OCI-LY7 (cell line): ENCODE measurements around the gene LILRB2. TPM values are rescaled to one million over a fixed set of nuclear protein-coding genes. Genes with fewer than 3 reads are reported as not detected.
"Not testable (repeated sequence)": the region's sequence is repeated elsewhere in the genome, so short reads cannot be mapped to it uniquely, and the experiment has no call there.

Source experiments
- BruUV-seq: library from RNA; stranded (reverse); fragments of 400-500 nt; replicated peaks from 2 replicates; lab custom pipeline; 2021; lab: Mats Ljungman, UMichigan
- CTCF ChIA-PET: fragments of 300-600 bp; sonication (Branson Sonifier 250); formaldehyde crosslinking; loops from one replicate; lab custom pipeline; 2022; ENCODE audit warnings: antibody characterized with exemption; ENCODE audit not compliant: unreplicated experiment; lab: Charles Lee
- POLR2A ChIA-PET: fragments of 300-600 bp; sonication (Branson Sonifier 250); formaldehyde crosslinking; loops from one replicate; lab custom pipeline; 2022; ENCODE audit warnings: antibody characterized with exemption; lab: Charles Lee
- DNase-seq: peaks from one replicate; pipeline ENCODE4 v3.0.0-alpha.2; 2015; ENCODE audit warnings: low spot score
- H2AFZ ChIP-seq: fragments of 200-600 bp; sonication (generic), shearing (Covaris generic); 2 replicates; pipeline ENCODE4 v1.6.1; 2014; ENCODE audit warnings: mild to moderate bottlenecking, antibody characterized with exemption, low read length, moderate library complexity
- H3K27ac ChIP-seq: fragments of 200-600 bp; sonication (generic); 2 replicates; pipeline ENCODE4 v1.5.1; 2014; ENCODE audit warnings: mixed run types, low read depth, mild to moderate bottlenecking, moderate library complexity, low read length, inconsistent platforms; ENCODE audit not compliant: poor library complexity, severe bottlenecking
- H3K36me3 ChIP-seq: fragments of 200-600 bp; sonication (generic); 2 replicates; pipeline ENCODE4 v1.6.1; 2014; ENCODE audit warnings: mild to moderate bottlenecking, antibody characterized with exemption, low read length, moderate library complexity, mixed read lengths; ENCODE audit not compliant: insufficient read depth
- H3K4me1 ChIP-seq: fragments of 200-600 bp; sonication (generic); 2 replicates; pipeline ENCODE4 v1.5.1; 2014; ENCODE audit warnings: mild to moderate bottlenecking, low read length; ENCODE audit not compliant: insufficient read depth, poor library complexity, severe bottlenecking
- H3K4me2 ChIP-seq: fragments of 200-600 bp; sonication (generic); 2 replicates; pipeline ENCODE4 v1.6.1; 2014; ENCODE audit warnings: mild to moderate bottlenecking, low read length
- H3K4me3 ChIP-seq: fragments of 200-600 bp; sonication (generic); 2 replicates; pipeline ENCODE4 v1.5.1; 2014; ENCODE audit warnings: mild to moderate bottlenecking, low read depth, low read length; ENCODE audit not compliant: poor library complexity, severe bottlenecking
- H3K79me2 ChIP-seq: fragments of 200-600 bp; sonication (generic); 2 replicates; pipeline ENCODE4 v1.6.1; 2016; ENCODE audit warnings: low read depth, mild to moderate bottlenecking, low read length, moderate library complexity, mixed read lengths; ENCODE audit not compliant: insufficient read depth
- H3K9me2 ChIP-seq: fragments of 200-600 bp; sonication (generic); 2 replicates; pipeline ENCODE4 v1.6.1; 2016; ENCODE audit warnings: mild to moderate bottlenecking, low read length, mixed read lengths; ENCODE audit not compliant: insufficient read depth
- H3K9me3 ChIP-seq: fragments of 200-600 bp; sonication (generic); 2 replicates; pipeline ENCODE4 v1.6.1; 2014; ENCODE audit warnings: mild to moderate bottlenecking, mixed run types, low read length, mixed read lengths
- H4K20me1 ChIP-seq: fragments of 200-600 bp; sonication (generic); 2 replicates; pipeline ENCODE4 v1.6.1; 2014; ENCODE audit warnings: mild to moderate bottlenecking, antibody characterized with exemption, low read length, moderate library complexity, mixed read lengths; ENCODE audit not compliant: insufficient read depth
- intact Hi-C: fragments of 100-400 bp; cut with micrococcal nuclease; formaldehyde crosslinking; loops from one replicate; pipeline ENCODE4 v1.10.0; 2022; ENCODE audit not compliant: unreplicated experiment
- microRNA-seq: library from miRNA; unstranded; fragments of <30 nt; microRNA quantifications from one replicate; pipeline ENCODE4 v1.2.0, GENCODE V29; 2022; ENCODE audit warnings: borderline replicate concordance
- small RNA-seq: library from RNA; depleted of rRNA; stranded (forward); fragments of <200 nt; gene quantifications from one replicate; pipeline ENCODE3, GENCODE V24; 2014
- total RNA-seq, 2 experiments: library from RNA; depleted of rRNA in 1 of 2; stranded (reverse); fragments of >200 nt in 1 of 2; shearing (Covaris generic) in 1 of 2; gene quantifications; 2 replicates each; pipeline ENCODE4 v1.2.3, GENCODE V29; 2014 to 2022
- TF ChIP-seq, protein P1 (sequence below): fragments of 200-600 bp; sonication (generic); conservative IDR thresholded peaks from 2 replicates; pipeline ENCODE4 v1.5.1; 2014; ENCODE audit warnings: mild to moderate bottlenecking, antibody characterized with exemption, low read length, moderate library complexity, mixed read lengths

Gene LILRB2
- total RNA-seq, 2 experiments from 2014 or later = not detected

DNA sequence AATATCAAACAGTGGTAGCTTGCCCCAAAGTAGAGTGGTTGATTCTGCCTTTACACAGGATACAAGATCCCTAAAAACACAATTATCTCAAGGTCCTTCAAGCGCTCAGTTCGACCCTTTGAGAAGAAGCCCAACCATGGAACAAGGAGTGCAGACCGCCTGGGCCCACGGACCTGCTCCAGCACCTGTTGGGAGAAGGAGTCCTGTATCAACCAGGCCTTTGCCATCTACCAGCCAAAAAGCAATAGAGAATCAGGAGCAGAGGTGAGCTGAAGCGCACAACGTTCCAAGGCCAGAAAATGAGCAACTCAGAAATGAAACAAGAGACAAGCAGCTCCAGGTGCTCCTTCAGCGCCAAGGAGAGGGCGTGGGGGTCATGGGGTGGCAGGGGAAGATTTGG, 51.8 kb downstream of the LILRB2 start:
- Histone ChIP-seq H3K4me3 (no peak overlapping the region), H3K9me3 (no peaks in the 10 kb centered on the region), H3K27ac (no peak overlapping the region), H2AFZ (no peak overlapping the region), H3K9me2 (no peaks in the 10 kb centered on the region), H4K20me1 (no peaks in the 10 kb centered on the region), H3K79me2 (no peaks in the 10 kb centered on the region), H3K4me1 (no peaks in the 10 kb centered on the region), H3K4me2 (no peak overlapping the region), H3K36me3 (no peaks in the 10 kb centered on the region)
- CTCF ChIA-PET = no interaction called here
- DNase-seq = no peak
- intact Hi-C loops = no loop called here
- POLR2A ChIA-PET = no interaction called here
- no TSS peak for BruUV-seq
- TF ChIP-seq, protein P1, sequence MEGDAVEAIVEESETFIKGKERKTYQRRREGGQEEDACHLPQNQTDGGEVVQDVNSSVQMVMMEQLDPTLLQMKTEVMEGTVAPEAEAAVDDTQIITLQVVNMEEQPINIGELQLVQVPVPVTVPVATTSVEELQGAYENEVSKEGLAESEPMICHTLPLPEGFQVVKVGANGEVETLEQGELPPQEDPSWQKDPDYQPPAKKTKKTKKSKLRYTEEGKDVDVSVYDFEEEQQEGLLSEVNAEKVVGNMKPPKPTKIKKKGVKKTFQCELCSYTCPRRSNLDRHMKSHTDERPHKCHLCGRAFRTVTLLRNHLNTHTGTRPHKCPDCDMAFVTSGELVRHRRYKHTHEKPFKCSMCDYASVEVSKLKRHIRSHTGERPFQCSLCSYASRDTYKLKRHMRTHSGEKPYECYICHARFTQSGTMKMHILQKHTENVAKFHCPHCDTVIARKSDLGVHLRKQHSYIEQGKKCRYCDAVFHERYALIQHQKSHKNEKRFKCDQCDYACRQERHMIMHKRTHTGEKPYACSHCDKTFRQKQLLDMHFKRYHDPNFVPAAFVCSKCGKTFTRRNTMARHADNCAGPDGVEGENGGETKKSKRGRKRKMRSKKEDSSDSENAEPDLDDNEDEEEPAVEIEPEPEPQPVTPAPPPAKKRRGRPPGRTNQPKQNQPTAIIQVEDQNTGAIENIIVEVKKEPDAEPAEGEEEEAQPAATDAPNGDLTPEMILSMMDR = no peak

DNA sequence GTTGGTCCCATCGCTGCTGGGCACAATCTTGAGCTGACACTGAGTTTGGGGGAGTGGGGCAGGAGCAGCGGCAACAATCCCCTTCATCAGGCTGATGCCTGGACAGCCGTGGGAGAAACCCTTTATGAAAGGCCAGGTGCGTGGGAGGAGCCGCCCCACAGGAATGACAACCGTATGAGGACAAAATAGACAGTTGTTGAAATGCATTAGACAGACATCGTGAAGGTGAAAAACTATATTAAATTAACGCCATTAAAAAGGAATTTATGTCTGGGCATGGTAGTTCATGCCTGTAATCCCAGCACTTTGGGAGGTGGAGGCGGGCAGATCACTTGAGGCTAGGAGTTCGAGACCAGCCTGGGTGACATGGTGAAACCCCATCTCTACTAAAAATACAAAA, 56.3 kb downstream of the LILRB2 start:
- BruUV-seq, H3K79me2 ChIP-seq, CTCF ChIA-PET, H3K27ac ChIP-seq, H3K9me2 ChIP-seq, H2AFZ ChIP-seq, H4K20me1 ChIP-seq, POLR2A ChIA-PET, H3K4me1 ChIP-seq, H3K4me3 ChIP-seq, H3K4me2 ChIP-seq, intact Hi-C loops, DNase-seq, H3K9me3 ChIP-seq, H3K36me3 ChIP-seq: not testable (repeated sequence)

DNA sequence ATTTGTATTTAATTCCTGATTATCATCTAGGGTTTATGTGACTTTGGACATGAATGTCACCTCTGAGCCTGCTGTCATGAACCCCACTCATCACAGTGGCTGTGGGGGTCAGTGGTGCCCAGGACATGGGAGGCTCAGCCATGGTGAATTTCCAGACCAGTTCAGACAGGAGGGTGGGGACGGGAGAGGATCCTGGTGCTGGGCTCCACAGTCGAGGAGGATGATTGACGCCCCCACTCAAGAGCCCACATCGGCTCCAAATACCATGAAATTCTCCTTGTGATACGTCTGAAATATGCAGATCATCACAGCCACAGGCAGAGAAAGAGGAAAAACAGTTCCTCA, 57.0 kb downstream of the LILRB2 start:
- H3K9me3 ChIP-seq, H3K36me3 ChIP-seq, CTCF ChIA-PET, H3K27ac ChIP-seq, H3K4me1 ChIP-seq, intact Hi-C loops, H3K4me2 ChIP-seq, H3K79me2 ChIP-seq, H2AFZ ChIP-seq, H3K4me3 ChIP-seq, BruUV-seq, DNase-seq, H3K9me2 ChIP-seq, H4K20me1 ChIP-seq: not testable (repeated sequence)
- POLR2A ChIA-PET = interaction anchor here (0.6 kb wide), 1 partner anchor 294 kb away, joined by 6 read pairs; no protein-coding TSS in a partner anchor

Small RNAs within 50 kb of the gene (microRNA-seq; reads per million reads assigned to microRNA genes)
- gene MIR4752 = not detected

Small RNAs within 50 kb of the gene (small RNA-seq; reads per million reads assigned to genes)
- gene AC245884.12 (not detected), gene MIR4752 (not detected), gene RNU6-1307P (not detected)

Other genes with a start within 250 kb of the LILRB2 start
- not detected in 2 replicates for gene VSTM1, start 217.2 kb downstream of the LILRB2 start, total RNA-seq (2014; rRNA removed; shearing (Covaris generic))
- not detected in 2 replicates for gene VSTM1, start 217.2 kb downstream of the LILRB2 start, total RNA-seq (2022)
- not detected in 2 replicates for gene TARM1, start 199.7 kb downstream of the LILRB2 start, total RNA-seq (2014; rRNA removed; shearing (Covaris generic))
- gene TARM1, start 199.7 kb downstream of the LILRB2 start, total RNA-seq (2022) = not detected in 2 replicates
- 0.15 and 0.32 TPM in 2 replicates for gene OSCAR, start 180.3 kb downstream of the LILRB2 start, total RNA-seq (2014; rRNA removed; shearing (Covaris generic))
- 0.39 TPM in 1 of 2 replicates, not detected in the other for gene OSCAR, start 180.3 kb downstream of the LILRB2 start, total RNA-seq (2022)
- gene NDUFA3, start 178.3 kb downstream of the LILRB2 start, total RNA-seq (2014; rRNA removed; shearing (Covaris generic)) = 32.0 and 92.4 TPM in 2 replicates
- gene NDUFA3, start 178.3 kb downstream of the LILRB2 start, total RNA-seq (2022) = 86.3 and 98.2 TPM in 2 replicates
- gene TFPT, start 165.5 kb downstream of the LILRB2 start, total RNA-seq (2014; rRNA removed; shearing (Covaris generic)) = 17.2 and 30.1 TPM in 2 replicates
- 17.4 and 20.2 TPM in 2 replicates for gene TFPT, start 165.5 kb downstream of the LILRB2 start, total RNA-seq (2022)
- 50.9 and 53.0 TPM in 2 replicates for gene PRPF31, start 165.4 kb downstream of the LILRB2 start, total RNA-seq (2014; rRNA removed; shearing (Covaris generic))
- 47.3 and 47.8 TPM in 2 replicates for gene PRPF31, start 165.4 kb downstream of the LILRB2 start, total RNA-seq (2022)
- gene CNOT3, start 143.3 kb downstream of the LILRB2 start, total RNA-seq (2014; rRNA removed; shearing (Covaris generic)) = 15.2 and 18.4 TPM in 2 replicates
- gene CNOT3, start 143.3 kb downstream of the LILRB2 start, total RNA-seq (2022) = 54.8 and 65.1 TPM in 2 replicates
- 8.0 TPM in 2 replicates for gene LENG1, start 121.4 kb downstream of the LILRB2 start, total RNA-seq (2014; rRNA removed; shearing (Covaris generic))
- gene LENG1, start 121.4 kb downstream of the LILRB2 start, total RNA-seq (2022) = 4.7 and 5.1 TPM in 2 replicates
- not detected in 2 replicates for gene TMC4, start 108.0 kb downstream of the LILRB2 start, total RNA-seq (2014; rRNA removed; shearing (Covaris generic))
- gene TMC4, start 108.0 kb downstream of the LILRB2 start, total RNA-seq (2022) = not detected in 2 replicates
- gene MBOAT7, start 91.5 kb downstream of the LILRB2 start, total RNA-seq (2014; rRNA removed; shearing (Covaris generic)) = 15.6 and 18.1 TPM in 2 replicates
- gene MBOAT7, start 91.5 kb downstream of the LILRB2 start, total RNA-seq (2022) = 25.0 and 30.2 TPM in 2 replicates
- 19.3 and 23.6 TPM in 2 replicates for gene TSEN34, start 89.8 kb downstream of the LILRB2 start, total RNA-seq (2014; rRNA removed; shearing (Covaris generic))
- 15.3 and 16.7 TPM in 2 replicates for gene TSEN34, start 89.8 kb downstream of the LILRB2 start, total RNA-seq (2022)
- gene RPS9, start 80.3 kb downstream of the LILRB2 start, total RNA-seq (2014; rRNA removed; shearing (Covaris generic)) = 4,033 and 5,482 TPM in 2 replicates
- 1,267 and 1,285 TPM in 2 replicates for gene RPS9, start 80.3 kb downstream of the LILRB2 start, total RNA-seq (2022)
- gene LILRB3, start 58.1 kb downstream of the LILRB2 start, total RNA-seq (2014; rRNA removed; shearing (Covaris generic)) = not detected in 2 replicates
- gene LILRB3, start 58.1 kb downstream of the LILRB2 start, total RNA-seq (2022) = not detected in 2 replicates
- not detected in 2 replicates for gene LILRA6, start 38.3 kb downstream of the LILRB2 start, total RNA-seq (2014; rRNA removed; shearing (Covaris generic))
- gene LILRA6, start 38.3 kb downstream of the LILRB2 start, total RNA-seq (2022) = not detected in 2 replicates
- not detected in 2 replicates for gene LILRB5, start 23.8 kb downstream of the LILRB2 start, total RNA-seq (2014; rRNA removed; shearing (Covaris generic))
- gene LILRB5, start 23.8 kb downstream of the LILRB2 start, total RNA-seq (2022) = not detected in 2 replicates
- gene LILRA5, start 32.1 kb upstream of the LILRB2 start, total RNA-seq (2014; rRNA removed; shearing (Covaris generic)) = not detected in 2 replicates
- gene LILRA5, start 32.1 kb upstream of the LILRB2 start, total RNA-seq (2022) = not detected in 2 replicates
- not detected in 2 replicates for gene LILRA4, start 58.1 kb upstream of the LILRB2 start, total RNA-seq (2014; rRNA removed; shearing (Covaris generic))
- gene LILRA4, start 58.1 kb upstream of the LILRB2 start, total RNA-seq (2022) = not detected in 2 replicates
- not detected in 2 replicates for gene LAIR1, start 83.8 kb upstream of the LILRB2 start, total RNA-seq (2014; rRNA removed; shearing (Covaris generic))
- gene LAIR1, start 83.8 kb upstream of the LILRB2 start, total RNA-seq (2022) = 3.9 and 4.3 TPM in 2 replicates
- not detected in 2 replicates for gene TTYH1, start 134.4 kb upstream of the LILRB2 start, total RNA-seq (2014; rRNA removed; shearing (Covaris generic))
- gene TTYH1, start 134.4 kb upstream of the LILRB2 start, total RNA-seq (2022) = 0.53 TPM in 1 of 2 replicates, not detected in the other
- gene LENG8, start 168.1 kb upstream of the LILRB2 start, total RNA-seq (2014; rRNA removed; shearing (Covaris generic)) = 55.7 and 63.2 TPM in 2 replicates
- 137 and 170 TPM in 2 replicates for gene LENG8, start 168.1 kb upstream of the LILRB2 start, total RNA-seq (2022)
- 4.1 and 6.0 TPM in 2 replicates for gene LENG9, start 182.7 kb upstream of the LILRB2 start, total RNA-seq (2014; rRNA removed; shearing (Covaris generic))
- 1.8 and 3.6 TPM in 2 replicates for gene LENG9, start 182.7 kb upstream of the LILRB2 start, total RNA-seq (2022)
- not detected in 2 replicates for gene CDC42EP5, start 192.2 kb upstream of the LILRB2 start, total RNA-seq (2014; rRNA removed; shearing (Covaris generic))
- not detected in 2 replicates for gene CDC42EP5, start 192.2 kb upstream of the LILRB2 start, total RNA-seq (2022)
- not detected in 2 replicates for gene LAIR2, start 221.7 kb upstream of the LILRB2 start, total RNA-seq (2014; rRNA removed; shearing (Covaris generic))
- gene LAIR2, start 221.7 kb upstream of the LILRB2 start, total RNA-seq (2022) = not detected in 2 replicates